Measurements from ENCODE around the gene NOD1.

DNA sequence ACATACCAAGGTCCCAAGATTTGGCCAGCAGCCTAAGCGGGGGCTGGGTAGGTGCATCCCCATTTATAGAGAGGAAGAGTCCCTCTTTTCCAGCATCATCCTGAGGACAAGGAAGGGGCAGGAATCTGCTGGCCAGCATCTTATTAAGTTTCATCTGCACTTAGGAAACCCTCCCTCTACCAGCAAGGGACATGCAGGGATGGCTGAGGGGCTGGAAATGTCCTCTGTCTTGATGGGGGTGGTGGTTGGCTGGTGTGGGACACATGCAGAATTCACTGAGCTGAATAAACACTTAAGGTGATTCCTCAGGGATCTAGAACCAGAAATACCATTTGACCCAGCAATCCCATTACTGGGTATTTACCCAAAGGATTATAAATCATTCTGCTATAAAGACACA, 42.1 kb downstream of the NOD1 start:
- TF ChIP-seq CTCF (IDR thresholded peaks at IDR 0.05): no peak
- TF ChIP-seq POLR2A (IDR thresholded peaks at IDR 0.05): no peak
